Adrenal gland (tissue), 12 donors: ENCODE measurements around the gene PRRT2. TPM values are rescaled to one million over a fixed set of nuclear protein-coding genes. Genes with fewer than 3 reads are reported as not detected.

Experiments
- DNase-seq, 7 donors: peaks; one replicate each; pipeline ENCODE4 v3.0.0-alpha.2; 2019 to 2020
- H3K27ac ChIP-seq, 5 donors: fragments of 200-600 bp; sonication (generic) in 4 of 5; 1 replicate in 3 of 5; 2 replicates in 2 of 5; pipeline versions ENCODE4 v1.5.1 to v1.8.0; 2016 to 2020; ENCODE audit warnings: mild to moderate bottlenecking in 1 of 5
- H3K27me3 ChIP-seq: fragments of 200-600 bp; 2 replicates; pipeline ENCODE4 v1.8.0; 2021
- H3K36me3 ChIP-seq, 2 donors: fragments of 200-600 bp; replicated peaks in 1 of 2; 1 replicate in 1 of 2; 2 replicates in 1 of 2; pipeline versions ENCODE4 v1.5.1 to v1.8.0; 2018 to 2022
- H3K4me1 ChIP-seq, 2 donors: fragments of 200-600 bp; replicated peaks in 1 of 2; 1 replicate in 1 of 2; 2 replicates in 1 of 2; pipeline versions ENCODE4 v1.5.1 to v1.8.0; 2018 to 2021
- H3K4me3 ChIP-seq, 4 donors: fragments of 200-600 bp; sonication (generic) in 3 of 4; one replicate each; pipeline ENCODE4 v1.5.1; 2016 to 2018
- H3K9me3 ChIP-seq, 3 donors: fragments of 200-600 bp; sonication (generic) in 1 of 3; replicated peaks in 1 of 3; 1 replicate in 2 of 3; 2 replicates in 1 of 3; pipeline versions ENCODE4 v1.5.1 to v1.8.0; 2016 to 2021
- CTCF ChIP-seq, 6 experiments: fragments of 450-650 bp in 4 of 6; fragments of 200-600 bp in 2 of 6; sonication (generic) in 1 of 6; IDR thresholded peaks; 1 replicate in 5 of 6; 2 replicates in 1 of 6; pipeline versions ENCODE4 v1.5.1 to v1.8.0; 2016 to 2021; ENCODE audit warnings: antibody characterized with exemption in 6 of 6, mild to moderate bottlenecking in 2 of 6, moderate library complexity in 1 of 6
- POLR2A ChIP-seq, 2 donors: fragments of 450-650 bp; IDR thresholded peaks; one replicate each; pipeline ENCODE4 v1.6.1; 2017; ENCODE audit warnings: antibody characterized with exemption in 2 of 2, mild to moderate bottlenecking in 2 of 2, moderate library complexity in 1 of 2
- WGBS, 4 donors: extraction: QIAGEN DNeasy Blood & Tissue Kit in 2 of 4; methylation state at CpG; one replicate each; pipeline versions ENCODE4 v1.1.5 to v1.1.7; 2013 to 2017; 5-methylcytosine and 5-hydroxymethylcytosine counted together
- intact Hi-C, 2 donors: fragments of 100-400 bp; cut with DNase I; formaldehyde crosslinking; loops; one replicate each; pipeline versions ENCODE4 v1.14.1 to v1.15.0; 2022 to 2023
- polyA plus RNA-seq, 3 donors: library from polyadenylated mRNA; stranded (reverse); fragments of 200-250 nt in 2 of 3; fragments of 350-450 nt in 1 of 3; fragmentation: Illumina TruSeq in 1 of 3; extraction: RNeasy Lipid Tissue Mini Kit (QIAGEN cat#74804) in 1 of 3; gene quantifications; one replicate each; pipeline ENCODE4 v1.2.3, GENCODE V29; 2013 to 2014
- total RNA-seq, 9 donors: library from RNA; depleted of rRNA in 4 of 9; stranded (reverse); fragments of >200 nt in 4 of 9; fragments of 120-200 nt in 1 of 9; fragmentation: NEBNext Ultra II Directional in 1 of 9; extraction: Animal tissue kit (Norgen Biotek cat#: 25700) in 1 of 9; gene quantifications; one replicate each; pipeline versions ENCODE4 v1.1.0 to v1.2.4, GENCODE V29; 2013 to 2023
- donor health status: healthy with polysubstance abuse.
- donor health status: Bipolar disorder and iron deficiency.
- donor health status: DM: yes; HTN: yes; CAD: no.
- donor health status: DM: no; HTN: no; CAD: no.
- donor health status: DM: no; HTN: no; CAD: no.
- donor health status: DM: yes; HTN: yes; CAD: no.

The PRRT2 gene
- total and polyA plus RNA-seq, 12 donors = 0.97 to 32.0 (median 2.4) TPM; not detected in 1

DNA sequence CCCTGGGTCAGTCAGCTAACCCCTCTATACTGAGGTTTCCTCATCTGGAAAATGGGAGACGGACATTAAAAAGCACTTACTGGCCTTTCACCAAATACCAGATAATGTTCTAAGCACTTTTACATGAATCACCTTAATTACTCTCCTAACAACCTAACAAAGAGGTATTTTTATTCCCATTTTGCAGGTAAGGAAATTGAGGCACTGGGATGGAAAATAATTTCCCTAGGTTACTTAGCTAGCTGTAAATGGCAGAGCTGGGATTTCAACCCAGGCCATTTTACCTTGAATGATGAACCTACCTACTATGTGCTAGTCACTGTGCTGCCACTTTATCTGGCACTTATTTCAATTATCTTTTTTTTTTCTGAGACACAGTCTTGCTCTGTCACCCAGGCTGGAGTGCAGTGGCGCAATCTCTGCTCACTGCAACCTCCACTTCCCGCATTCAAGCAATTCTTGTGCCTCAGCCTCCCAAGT, 17.7 kb upstream of the PRRT2 start:
- Histone ChIP-seq H3K9me3 (no peaks in the 10 kb centered on the region), H3K27me3 (no peaks in the 10 kb centered on the region), H3K4me1 (peaks cover 16% of the 10 kb centered on the region in 2 donors), H3K36me3 (peaks cover 0 to 22% of the 10 kb centered on the region in 2 donors), H3K27ac (no peak overlapping the region), H3K4me3 (no peak overlapping the region)
- intact Hi-C loops = no loop called here
- TF ChIP-seq CTCF (IDR thresholded peaks at IDR 0.05) (no peak), POLR2A (IDR thresholded peaks at IDR 0.05) (no peak)
- WGBS, 4 donors = 94 to 98% (median 96%) methylated on average over 3 of the region's 3 CpGs
- DNase-seq = no peak

GRCh38 chr16:29802416-29802935, 9.5 kb upstream of the PRRT2 start:
- Histone ChIP-seq H3K27ac (no peak overlapping the region), H3K36me3 (peaks cover 0 to 24% of the 10 kb centered on the region in 2 donors), H3K9me3 (no peaks in the 10 kb centered on the region), H3K27me3 (no peaks in the 10 kb centered on the region), H3K4me3 (no peak overlapping the region), H3K4me1 (peaks cover 2 to 10% of the 10 kb centered on the region in 2 donors)
- DNase-seq = no peak
- TF ChIP-seq CTCF (IDR thresholded peaks at IDR 0.05) (no peak), POLR2A (IDR thresholded peaks at IDR 0.05) (no peak)
- WGBS, 4 donors = 91 to 96% (median 93%) methylated on average over 8 of the region's 8 CpGs
- intact Hi-C loops = no loop called here

- Histone ChIP-seq H3K27me3 (no peaks in the 10 kb centered on the region), H3K4me1 (peaks cover 17 to 23% of the 10 kb centered on the region in 2 donors), H3K4me3 (no peak overlapping the region), H3K9me3 (no peaks in the 10 kb centered on the region), H3K36me3 (peaks cover 0 to 15% of the 10 kb centered on the region in 2 donors), H3K27ac (peak overlapping the region in 2 of 5 donors; percentile 94 to 98)
- WGBS, 4 donors = 70 to 77% (median 75%) methylated on average over 7 to 8 of the region's 8 CpGs
- DNase-seq = peak in 2 of 7 donors; percentile 27 to 59
- intact Hi-C loops = no loop called here
- TF ChIP-seq CTCF (IDR thresholded peaks at IDR 0.05) = no peak
- TF ChIP-seq POLR2A (IDR thresholded peaks at IDR 0.05) = no peak
Observed at GRCh38 chr16:29804020-29804419, 8.0 kb upstream of the PRRT2 start.

DNA sequence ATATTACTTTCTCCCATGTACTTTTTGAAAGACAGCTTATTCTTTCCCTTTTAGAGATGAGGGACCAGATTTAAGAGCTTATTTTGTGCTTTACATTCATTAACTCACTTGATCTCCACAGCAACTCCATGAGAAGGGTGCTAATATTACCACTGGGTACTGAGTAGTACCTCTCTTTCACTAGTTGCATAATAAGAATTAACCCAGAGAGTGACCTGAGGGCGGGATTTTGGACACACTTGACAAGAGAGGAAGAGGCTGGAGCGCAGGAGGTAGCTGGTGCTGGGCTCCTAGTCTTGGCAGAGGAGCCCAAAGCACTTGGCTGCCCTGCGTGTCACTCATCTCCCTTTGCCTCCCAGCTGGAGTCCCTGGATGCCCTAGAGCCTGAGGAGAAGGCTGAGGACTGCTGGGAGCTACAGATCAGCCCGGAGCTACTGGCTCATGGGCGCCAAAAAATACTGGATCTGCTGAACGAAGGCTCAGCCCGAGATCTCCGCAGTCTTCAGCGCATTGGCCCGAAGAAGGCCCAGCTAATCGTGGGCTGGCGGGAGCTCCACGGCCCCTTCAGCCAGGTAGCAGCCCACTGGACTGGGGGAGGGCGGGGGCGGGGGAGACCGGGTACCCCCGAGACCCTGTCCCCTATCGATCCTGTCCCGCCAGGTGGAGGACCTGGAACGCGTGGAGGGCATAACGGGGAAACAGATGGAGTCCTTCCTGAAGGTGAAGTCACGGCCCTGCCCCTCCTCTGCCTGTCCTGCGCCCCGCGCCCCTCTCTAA, 7.3 kb upstream of the PRRT2 start:
- peak; percentile 54 to 88 (median 77) for DNase-seq
- TF ChIP-seq CTCF (IDR thresholded peaks at IDR 0.05) (no peak), POLR2A (IDR thresholded peaks at IDR 0.05) (peak in 1 of 2 donors; percentile 68)
- intact Hi-C loops = no loop called here
- Histone ChIP-seq H3K4me3 (peak overlapping the region; percentile 38 to 97 (median 56)), H3K27me3 (no peaks in the 10 kb centered on the region), H3K27ac (peak overlapping the region; percentile 72 to 98 (median 94)), H3K36me3 (peaks cover 0 to 15% of the 10 kb centered on the region in 2 donors), H3K4me1 (peaks cover 23 to 30% of the 10 kb centered on the region in 2 donors), H3K9me3 (no peaks in the 10 kb centered on the region)
- WGBS, 4 donors = 2 to 5% (median 4%) methylated on average over 9 to 26 of the region's 26 CpGs
